NT2/D1 (cell line): ENCODE data around the gene GPR37.

Source experiments
- DNase-seq: peaks from one replicate; pipeline ENCODE4 v3.0.0-alpha.2; 2011; ENCODE audit warnings: low read depth, low spot score
- H3K27me3 ChIP-seq: 2 replicates; pipeline ENCODE4 v1.6.0; 2011; ENCODE audit warnings: mild to moderate bottlenecking; ENCODE audit not compliant: insufficient read length, insufficient read depth
- H3K36me3 ChIP-seq: 2 replicates; pipeline ENCODE4 v1.6.1; 2011; ENCODE audit warnings: mild to moderate bottlenecking, low read length, mixed read lengths; ENCODE audit not compliant: insufficient read depth, insufficient read length
- H3K4me1 ChIP-seq: 2 replicates; pipeline ENCODE4 v1.5.1; 2011; ENCODE audit not compliant: insufficient read depth, insufficient read length
- H3K4me3 ChIP-seq: 2 replicates; pipeline ENCODE4 v1.5.1; 2011; ENCODE audit warnings: low read depth; ENCODE audit not compliant: insufficient read length
- H3K9ac ChIP-seq: 2 replicates; pipeline ENCODE4 v1.6.0; 2011; ENCODE audit warnings: low read depth; ENCODE audit not compliant: insufficient read length
- H3K9me3 ChIP-seq: 2 replicates; pipeline ENCODE4 v1.5.1; 2011; ENCODE audit warnings: mild to moderate bottlenecking, low read length; ENCODE audit not compliant: insufficient read depth
- SUZ12 ChIP-seq: IDR thresholded peaks from 2 replicates; pipeline ENCODE4 v1.6.1; 2011; ENCODE audit not compliant: insufficient read length, insufficient read depth; ENCODE audit errors: extremely low read depth
- YY1 ChIP-seq: IDR thresholded peaks from 2 replicates; pipeline ENCODE4 v1.6.1; 2011; ENCODE audit not compliant: insufficient read length, insufficient read depth
- ZNF274 ChIP-seq: IDR thresholded peaks from 2 replicates; pipeline ENCODE4 v1.6.1; 2011; ENCODE audit warnings: mild to moderate bottlenecking, low read depth, low read length

GPR37 gene

DNA sequence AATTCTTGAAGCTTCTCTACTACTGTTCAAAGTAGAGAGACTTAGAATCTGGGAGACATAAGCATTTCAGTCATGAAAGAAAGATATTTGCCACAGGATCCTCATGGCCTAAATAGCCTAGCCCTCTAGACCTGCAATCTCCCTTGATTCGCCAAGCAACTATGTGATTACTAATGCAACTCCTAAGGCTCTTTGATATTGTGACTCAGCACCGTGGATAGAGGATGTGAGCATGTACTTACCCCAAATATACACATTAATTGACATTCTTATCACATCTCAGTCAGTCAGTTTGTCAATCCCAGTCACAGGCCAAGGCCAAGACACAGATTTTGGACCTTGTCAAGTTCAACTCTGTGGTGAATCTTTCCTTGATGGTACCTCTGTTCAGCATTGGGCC is 42.6 kb downstream of the GPR37 start:
- no peak for DNase-seq
- Histone ChIP-seq H3K36me3 (no peaks in the 10 kb centered on the region), H3K4me3 (no peak overlapping the region), H3K9me3 (no peaks in the 10 kb centered on the region; the same call in 1 of the 2 replicates), H3K4me1 (no peaks in the 10 kb centered on the region), H3K9ac (no peak overlapping the region), H3K27me3 (no peaks in the 10 kb centered on the region)
- TF ChIP-seq ZNF274 = no peak
- TF ChIP-seq SUZ12 = no peak
- no peak for TF ChIP-seq YY1

- no peak for DNase-seq
- Histone ChIP-seq H3K36me3 (no peaks in the 10 kb centered on the region), H3K4me1 (no peaks in the 10 kb centered on the region), H3K4me3 (no peak overlapping the region), H3K9ac (no peak overlapping the region), H3K9me3 (no peaks in the 10 kb centered on the region; the same call in 1 of the 2 replicates), H3K27me3 (no peaks in the 10 kb centered on the region)
- no peak for TF ChIP-seq SUZ12
- TF ChIP-seq ZNF274 = no peak
- TF ChIP-seq YY1 = no peak
Observed at GRCh38 chr7:124722292-124722691, 43.3 kb downstream of the GPR37 start.

GRCh38 chr7:124720195-124720594 is 45.4 kb downstream of the GPR37 start:
- Histone ChIP-seq H3K9me3 (no peaks in the 10 kb centered on the region; the same call in 1 of the 2 replicates), H3K27me3 (no peaks in the 10 kb centered on the region), H3K4me3 (no peak overlapping the region), H3K9ac (no peak overlapping the region), H3K36me3 (no peaks in the 10 kb centered on the region), H3K4me1 (no peaks in the 10 kb centered on the region)
- DNase-seq = no peak
- TF ChIP-seq ZNF274 = no peak
- TF ChIP-seq SUZ12 = no peak
- TF ChIP-seq YY1 = no peak

GRCh38 chr7:124718032-124718766 is 47.4 kb downstream of the GPR37 start:
- no peaks in the 10 kb centered on the region for H3K36me3 ChIP-seq
- H3K27me3 ChIP-seq = no peaks in the 10 kb centered on the region
- no peak for DNase-seq
- no peak overlapping the region for H3K9ac ChIP-seq
- no peak for TF ChIP-seq YY1
- TF ChIP-seq SUZ12 = no peak
- H3K4me1 ChIP-seq = no peaks in the 10 kb centered on the region
- H3K9me3 ChIP-seq = no peaks in the 10 kb centered on the region; the same call in 1 of the 2 replicates
- no peak overlapping the region for H3K4me3 ChIP-seq

DNA sequence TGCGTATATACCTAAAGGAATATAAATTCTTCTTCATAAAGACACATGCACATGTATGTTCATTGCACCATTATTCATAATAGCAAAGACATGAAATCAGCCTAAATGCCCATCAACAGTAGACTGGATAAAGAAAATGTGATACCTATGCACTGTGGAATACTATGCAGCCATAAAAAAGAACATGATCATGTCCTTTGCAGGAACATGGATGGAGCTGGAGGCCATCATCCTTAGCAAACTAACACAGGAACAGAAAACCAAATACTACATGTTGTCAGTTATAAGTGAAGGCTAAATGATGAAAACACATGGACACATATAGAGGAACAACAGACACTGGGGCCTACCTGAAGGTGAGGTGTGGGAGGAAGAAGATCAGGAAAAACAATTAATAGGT is 48.7 kb downstream of the GPR37 start:
- DNase-seq = no peak
- H3K4me1 ChIP-seq = no peaks in the 10 kb centered on the region
- no peaks in the 10 kb centered on the region for H3K27me3 ChIP-seq
- H3K4me3 ChIP-seq = no peak overlapping the region
- no peak overlapping the region for H3K9ac ChIP-seq
- no peaks in the 10 kb centered on the region for H3K36me3 ChIP-seq
- no peak for TF ChIP-seq SUZ12
- TF ChIP-seq YY1 = no peak
- TF ChIP-seq ZNF274 = no peak
- H3K9me3 ChIP-seq = no peaks in the 10 kb centered on the region; the same call in 1 of the 2 replicates

GRCh38 chr7:124713086-124713485 is 52.5 kb downstream of the GPR37 start:
- TF ChIP-seq SUZ12 (no peak), ZNF274 (no peak), YY1 (no peak)
- Histone ChIP-seq H3K4me1 (no peaks in the 10 kb centered on the region), H3K9ac (no peak overlapping the region), H3K27me3 (no peaks in the 10 kb centered on the region), H3K9me3 (no peaks in the 10 kb centered on the region), H3K4me3 (no peak overlapping the region), H3K36me3 (no peaks in the 10 kb centered on the region)
- no peak for DNase-seq

- Histone ChIP-seq H3K4me3 (no peak overlapping the region), H3K27me3 (no peaks in the 10 kb centered on the region), H3K9ac (no peak overlapping the region), H3K4me1 (no peaks in the 10 kb centered on the region), H3K36me3 (no peaks in the 10 kb centered on the region), H3K9me3 (no peaks in the 10 kb centered on the region)
- DNase-seq = no peak
- no peak for TF ChIP-seq SUZ12
- no peak for TF ChIP-seq YY1
- no peak for TF ChIP-seq ZNF274
Observed at GRCh38 chr7:124712017-124712416, 53.6 kb downstream of the GPR37 start.
